Hepatocyte (in vitro differentiated cells): Measurements from ENCODE around the gene CYB5R3. TPM values are rescaled to one million over a fixed set of nuclear protein-coding genes. Genes with fewer than 3 reads are reported as not detected.

Source experiments
- DNase-seq: peaks from one replicate; pipeline ENCODE4 v3.0.0-alpha.2; 2016; ENCODE audit warnings: low spot score
- H2AFZ ChIP-seq: fragments of 200-600 bp; sonication (generic); 2 replicates; pipeline ENCODE4 v1.6.0; 2016; ENCODE audit warnings: antibody characterized with exemption, mild to moderate bottlenecking
- H3K27ac ChIP-seq: fragments of 200-600 bp; sonication (generic); 2 replicates; pipeline ENCODE4 v1.5.1; 2016; ENCODE audit warnings: mild to moderate bottlenecking
- H3K27me3 ChIP-seq: fragments of 200-600 bp; sonication (generic); 2 replicates; pipeline ENCODE4 v1.6.1; 2016
- H3K36me3 ChIP-seq: fragments of 200-600 bp; sonication (generic); replicated peaks from 2 replicates; pipeline ENCODE4 v1.5.1; 2016; ENCODE audit warnings: low read depth; ENCODE audit not compliant: insufficient read depth
- H3K4me1 ChIP-seq: fragments of 200-600 bp; sonication (generic); 2 replicates; pipeline ENCODE4 v1.5.1; 2016; ENCODE audit warnings: mild to moderate bottlenecking, moderate library complexity; ENCODE audit not compliant: insufficient read depth
- H3K4me2 ChIP-seq: fragments of 200-600 bp; sonication (generic); 2 replicates; pipeline ENCODE4 v1.6.0; 2016
- H3K4me3 ChIP-seq: fragments of 200-600 bp; sonication (generic); 2 replicates; pipeline ENCODE4 v1.5.1; 2016; ENCODE audit warnings: mild to moderate bottlenecking
- H3K79me2 ChIP-seq: fragments of 200-600 bp; sonication (generic); 2 replicates; pipeline ENCODE4 v1.6.0; 2017; ENCODE audit warnings: mild to moderate bottlenecking
- H3K9me2 ChIP-seq: fragments of 200-600 bp; sonication (generic); replicated peaks from 2 replicates; pipeline ENCODE4 v1.6.0; 2017; ENCODE audit warnings: mild to moderate bottlenecking; ENCODE audit not compliant: insufficient read depth
- H3K9me3 ChIP-seq: fragments of 200-600 bp; sonication (generic); 2 replicates; pipeline ENCODE4 v1.5.1; 2016; ENCODE audit warnings: low read depth, mild to moderate bottlenecking
- H4K20me1 ChIP-seq: fragments of 200-600 bp; sonication (generic); 2 replicates; pipeline ENCODE4 v1.6.0; 2016; ENCODE audit warnings: mild to moderate bottlenecking; ENCODE audit not compliant: insufficient read depth, poor library complexity, severe bottlenecking
- EZH2 ChIP-seq: fragments of 200-600 bp; sonication (generic); IDR thresholded peaks from 2 replicates; pipeline ENCODE4 v1.6.1; 2016; ENCODE audit warnings: antibody characterized with exemption, mild to moderate bottlenecking, borderline replicate concordance
- EZH2phosphoT487 ChIP-seq: fragments of 200-600 bp; sonication (generic); IDR thresholded peaks from one replicate; pipeline ENCODE4 v1.6.1; 2018; ENCODE audit warnings: antibody characterized with exemption, mild to moderate bottlenecking, low read depth, moderate library complexity; ENCODE audit not compliant: unreplicated experiment, severe bottlenecking
- WGBS: methylation state at CpG from one replicate; pipeline ENCODE4 v1.1.6; 2016; ENCODE audit warnings: low lambda C conversion rate; ENCODE audit errors: missing lambda C conversion rate; 5-methylcytosine and 5-hydroxymethylcytosine counted together
- polyA plus RNA-seq: library from polyadenylated mRNA; unstranded; fragments of >200 nt; fragmentation: Nextera tagmentation; extraction: Ambion mirVana; gene quantifications from 2 replicates; pipeline ENCODE4 v1.2.1, GENCODE V29; 2016
- total RNA-seq: library from RNA; depleted of rRNA; stranded (reverse); fragments of >200 nt; gene quantifications from 2 replicates; pipeline ENCODE4 v1.2.3, GENCODE V29; 2014
- TF ChIP-seq, protein P1 (sequence below): fragments of 200-600 bp; sonication (generic); IDR thresholded peaks from 2 replicates; pipeline ENCODE4 v1.5.1; 2016; ENCODE audit warnings: antibody characterized with exemption, mild to moderate bottlenecking; ENCODE audit not compliant: poor library complexity

The CYB5R3 gene
- total and polyA plus RNA-seq, 2 experiments from 2014 or later = 119 to 438 TPM

DNA sequence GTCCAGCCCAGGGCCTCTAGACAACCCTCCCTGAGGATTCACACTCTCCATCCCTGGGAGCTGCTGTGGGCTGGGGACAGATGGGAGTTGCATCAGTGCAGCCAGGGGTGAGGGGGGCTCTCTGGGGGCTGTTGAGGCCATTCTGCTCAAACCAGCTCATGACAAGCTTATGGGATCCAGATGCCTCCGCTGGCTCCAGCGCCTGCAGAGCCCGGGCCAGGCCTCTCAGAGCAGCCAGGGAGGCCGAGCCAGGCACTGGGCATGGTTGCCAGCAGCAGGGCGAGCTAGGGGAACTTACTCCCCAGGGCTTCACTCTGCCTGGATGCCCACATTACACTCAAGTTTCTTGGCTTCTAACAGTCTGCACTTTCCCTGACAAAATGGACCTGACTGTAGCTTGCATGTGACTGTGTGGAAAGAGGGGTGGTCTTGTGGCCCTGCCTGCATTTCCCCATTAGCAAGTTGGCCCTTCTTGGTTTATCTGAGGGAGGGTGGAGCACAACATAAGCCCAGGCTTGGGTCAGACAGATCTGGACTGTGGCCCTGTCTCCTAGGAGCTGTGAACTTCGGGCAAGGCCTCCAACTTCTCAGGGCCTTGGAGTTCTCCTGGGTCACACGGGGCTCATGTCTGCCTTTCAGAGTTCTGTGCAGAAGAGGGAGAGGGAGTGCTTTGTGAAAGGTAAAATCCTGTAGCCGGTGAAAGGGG lies 34.5 kb upstream of the CYB5R3 start:
- DNase-seq = peak; percentile 53
- 75% methylated on average over 8 of the region's 8 CpGs for WGBS
- peak overlapping the region; percentile 79 for H3K27ac ChIP-seq

DNA sequence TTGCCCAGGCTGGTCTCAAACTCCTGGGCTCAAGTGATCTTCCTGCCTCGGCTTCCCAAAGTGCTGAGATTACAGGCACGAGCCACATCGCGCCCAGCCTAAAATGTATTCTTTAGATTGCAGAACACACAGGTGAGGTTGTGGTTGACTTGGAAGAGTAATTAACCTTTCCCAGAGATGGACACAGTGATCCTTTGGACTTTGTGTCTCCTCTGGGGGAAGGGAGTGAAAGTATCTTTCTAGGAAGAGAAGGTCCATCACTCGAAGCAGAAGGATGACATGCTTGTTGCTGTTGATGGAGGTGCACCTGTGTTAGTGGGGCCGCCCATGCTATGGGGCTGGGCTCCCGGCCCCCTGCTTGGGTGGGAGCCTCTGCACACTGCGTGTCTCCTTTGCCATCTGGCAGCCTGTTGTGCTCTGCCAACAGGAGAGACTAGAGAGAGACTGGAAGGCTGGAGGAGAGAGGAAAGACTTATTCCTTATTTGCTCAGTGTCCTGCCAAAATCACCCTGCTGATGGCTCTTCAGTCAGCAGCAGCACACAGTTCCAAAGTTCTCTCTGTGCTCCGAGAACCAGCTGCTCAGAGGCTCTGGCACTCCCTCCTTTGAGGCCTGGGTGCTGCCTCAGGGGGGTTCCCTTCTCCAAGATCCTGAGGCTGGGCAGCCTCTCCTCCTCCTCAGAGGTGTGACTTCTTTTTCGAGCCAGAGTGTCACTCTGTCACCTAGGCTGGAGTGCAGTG lies 33.1 kb upstream of the CYB5R3 start:
- no peak for DNase-seq
- no peaks in the 10 kb centered on the region for H3K79me2 ChIP-seq
- H4K20me1 ChIP-seq = no peaks in the 10 kb centered on the region
- no peak for TF ChIP-seq EZH2
- TF ChIP-seq, protein P1, sequence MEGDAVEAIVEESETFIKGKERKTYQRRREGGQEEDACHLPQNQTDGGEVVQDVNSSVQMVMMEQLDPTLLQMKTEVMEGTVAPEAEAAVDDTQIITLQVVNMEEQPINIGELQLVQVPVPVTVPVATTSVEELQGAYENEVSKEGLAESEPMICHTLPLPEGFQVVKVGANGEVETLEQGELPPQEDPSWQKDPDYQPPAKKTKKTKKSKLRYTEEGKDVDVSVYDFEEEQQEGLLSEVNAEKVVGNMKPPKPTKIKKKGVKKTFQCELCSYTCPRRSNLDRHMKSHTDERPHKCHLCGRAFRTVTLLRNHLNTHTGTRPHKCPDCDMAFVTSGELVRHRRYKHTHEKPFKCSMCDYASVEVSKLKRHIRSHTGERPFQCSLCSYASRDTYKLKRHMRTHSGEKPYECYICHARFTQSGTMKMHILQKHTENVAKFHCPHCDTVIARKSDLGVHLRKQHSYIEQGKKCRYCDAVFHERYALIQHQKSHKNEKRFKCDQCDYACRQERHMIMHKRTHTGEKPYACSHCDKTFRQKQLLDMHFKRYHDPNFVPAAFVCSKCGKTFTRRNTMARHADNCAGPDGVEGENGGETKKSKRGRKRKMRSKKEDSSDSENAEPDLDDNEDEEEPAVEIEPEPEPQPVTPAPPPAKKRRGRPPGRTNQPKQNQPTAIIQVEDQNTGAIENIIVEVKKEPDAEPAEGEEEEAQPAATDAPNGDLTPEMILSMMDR = no peak
- no peak for TF ChIP-seq EZH2phosphoT487
- no peaks in the 10 kb centered on the region for H3K27me3 ChIP-seq
- no peaks in the 10 kb centered on the region for H3K9me2 ChIP-seq
- H3K36me3 ChIP-seq = no peaks in the 10 kb centered on the region
- H3K9me3 ChIP-seq = no peaks in the 10 kb centered on the region
- H3K4me3 ChIP-seq = no peak overlapping the region
- H3K4me1 ChIP-seq = peaks cover 38% of the 10 kb centered on the region
- WGBS = 64% methylated on average over 10 of the region's 10 CpGs
- H2AFZ ChIP-seq = no peak overlapping the region
- H3K4me2 ChIP-seq = no peak overlapping the region
- H3K27ac ChIP-seq = peak overlapping the region; percentile 31

More for the DNA sequence above, 34.5 kb upstream of the CYB5R3 start:
- H3K79me2 ChIP-seq = no peaks in the 10 kb centered on the region
- H4K20me1 ChIP-seq = no peaks in the 10 kb centered on the region
- peaks cover 49% of the 10 kb centered on the region for H3K4me1 ChIP-seq
- no peak overlapping the region for H2AFZ ChIP-seq
- H3K9me3 ChIP-seq = no peaks in the 10 kb centered on the region
- TF ChIP-seq, protein P1 = no peak
- TF ChIP-seq EZH2 (no peak), EZH2phosphoT487 (no peak)
- H3K4me3 ChIP-seq = no peak overlapping the region
- no peaks in the 10 kb centered on the region for H3K9me2 ChIP-seq
- H3K36me3 ChIP-seq = no peaks in the 10 kb centered on the region
- no peaks in the 10 kb centered on the region for H3K27me3 ChIP-seq
- no peak overlapping the region for H3K4me2 ChIP-seq

DNA sequence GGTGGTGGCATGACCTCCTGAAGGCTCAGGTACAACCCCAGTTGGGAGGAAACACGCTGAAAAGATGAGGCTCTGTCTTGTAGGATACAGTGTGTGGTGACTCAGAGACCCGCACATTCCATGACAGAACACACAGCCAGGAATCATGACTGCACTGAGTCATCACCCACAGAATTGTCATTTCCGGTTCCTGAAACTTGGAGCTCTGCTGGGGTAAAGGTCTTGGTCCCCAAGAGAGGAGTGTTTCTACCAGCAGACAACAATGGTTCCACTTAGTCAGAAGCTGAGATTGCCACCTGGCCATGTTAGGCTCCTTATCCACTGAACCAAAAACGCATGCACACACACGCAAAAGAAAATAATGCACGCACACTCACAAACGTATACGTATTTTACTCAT lies 31.5 kb upstream of the CYB5R3 start:
- H3K9me3 ChIP-seq = no peaks in the 10 kb centered on the region
- H3K4me2 ChIP-seq = no peak overlapping the region
- no peaks in the 10 kb centered on the region for H3K9me2 ChIP-seq
- H3K27ac ChIP-seq = no peak overlapping the region
- no peaks in the 10 kb centered on the region for H3K79me2 ChIP-seq
- H3K4me3 ChIP-seq = no peak overlapping the region
- WGBS = 86% methylated on average over 8 of the region's 8 CpGs
- H4K20me1 ChIP-seq = no peaks in the 10 kb centered on the region
- H3K27me3 ChIP-seq = no peaks in the 10 kb centered on the region
- TF ChIP-seq, protein P1 = no peak
- TF ChIP-seq EZH2phosphoT487 (no peak), EZH2 (no peak)
- H3K36me3 ChIP-seq = no peaks in the 10 kb centered on the region
- no peak for DNase-seq
- peaks cover 24% of the 10 kb centered on the region for H3K4me1 ChIP-seq
- no peak overlapping the region for H2AFZ ChIP-seq
